ENCODE measurements around the gene TRIM16.
"Not testable (repeated sequence)": the region's sequence is repeated elsewhere in the genome, so short reads cannot be mapped to it uniquely, and the experiment has no call there.

TRIM16 gene

GRCh38 chr17:15615850-15616249 lies 68.3 kb downstream of the TRIM16 start:
- peak; percentile 16 for DNase-seq (ENCODE audit: low read depth)

DNA sequence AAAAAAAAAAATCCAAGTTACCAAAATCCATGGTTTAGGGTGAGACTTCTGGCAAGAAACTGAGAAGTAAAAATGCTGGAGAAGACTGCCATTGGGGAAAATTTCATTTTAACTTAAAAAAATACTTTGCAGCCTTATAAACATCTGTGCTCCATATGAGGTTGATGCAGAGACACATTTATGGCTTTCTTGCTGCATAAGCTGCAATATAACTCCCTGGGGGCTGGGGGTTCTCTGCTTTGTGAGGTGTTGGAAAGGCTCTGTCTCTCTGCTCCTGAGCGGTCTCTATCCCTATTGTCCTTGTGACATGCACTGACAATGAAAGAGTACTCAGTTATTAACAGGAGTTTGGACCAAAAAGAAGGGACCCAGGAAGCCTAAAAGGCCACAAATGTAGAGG lies 71.0 kb downstream of the TRIM16 start:
- DNase-seq (ENCODE audit: low read depth): not testable (repeated sequence)

DNA sequence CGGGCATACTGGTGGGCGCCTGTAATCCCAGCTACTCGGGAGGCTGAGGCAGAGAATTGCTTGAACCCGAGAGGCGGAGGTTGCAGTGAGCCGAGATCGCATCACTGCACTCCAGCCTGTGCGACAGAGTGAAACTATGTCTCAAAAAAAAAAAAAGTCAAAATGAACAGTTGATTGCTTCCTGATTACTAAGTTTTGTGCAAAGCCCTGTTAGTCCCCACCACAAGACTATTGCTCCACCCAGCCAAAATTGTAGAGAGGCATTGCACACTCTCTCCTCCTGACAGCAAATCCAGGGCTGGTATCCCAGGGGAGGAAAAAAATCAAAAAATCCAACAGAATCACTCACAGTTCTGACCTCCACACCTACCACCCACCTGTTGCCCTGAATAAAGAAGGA lies 91.2 kb downstream of the TRIM16 start:
- DNase-seq (ENCODE audit: low read depth): not testable (repeated sequence)

- DNase-seq (ENCODE audit: low read depth): peak; percentile 5
Measured at GRCh38 chr17:15591986-15592385, 92.1 kb downstream of the TRIM16 start.

DNA sequence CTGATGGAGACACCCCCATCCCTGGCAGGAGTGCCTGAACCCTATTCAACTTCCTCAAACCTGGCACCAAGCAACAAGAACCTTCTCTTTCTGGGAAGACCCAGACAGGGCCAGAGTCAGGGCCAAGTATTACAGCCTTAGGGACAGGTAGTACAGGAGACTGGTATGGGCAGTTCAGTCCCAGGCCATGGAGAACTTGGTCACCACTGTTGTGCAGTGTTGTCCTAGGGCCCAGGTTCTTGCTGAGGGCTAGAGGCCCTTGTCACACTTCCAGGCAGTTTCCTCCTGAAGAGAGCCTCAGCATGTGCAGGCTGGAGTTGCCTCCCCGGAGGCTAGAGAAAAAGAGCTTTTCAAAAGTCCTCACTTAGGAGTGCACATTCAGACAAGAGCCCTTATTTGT lies 93.3 kb downstream of the TRIM16 start:
- not testable (repeated sequence) for DNase-seq (ENCODE audit: low read depth)

DNA sequence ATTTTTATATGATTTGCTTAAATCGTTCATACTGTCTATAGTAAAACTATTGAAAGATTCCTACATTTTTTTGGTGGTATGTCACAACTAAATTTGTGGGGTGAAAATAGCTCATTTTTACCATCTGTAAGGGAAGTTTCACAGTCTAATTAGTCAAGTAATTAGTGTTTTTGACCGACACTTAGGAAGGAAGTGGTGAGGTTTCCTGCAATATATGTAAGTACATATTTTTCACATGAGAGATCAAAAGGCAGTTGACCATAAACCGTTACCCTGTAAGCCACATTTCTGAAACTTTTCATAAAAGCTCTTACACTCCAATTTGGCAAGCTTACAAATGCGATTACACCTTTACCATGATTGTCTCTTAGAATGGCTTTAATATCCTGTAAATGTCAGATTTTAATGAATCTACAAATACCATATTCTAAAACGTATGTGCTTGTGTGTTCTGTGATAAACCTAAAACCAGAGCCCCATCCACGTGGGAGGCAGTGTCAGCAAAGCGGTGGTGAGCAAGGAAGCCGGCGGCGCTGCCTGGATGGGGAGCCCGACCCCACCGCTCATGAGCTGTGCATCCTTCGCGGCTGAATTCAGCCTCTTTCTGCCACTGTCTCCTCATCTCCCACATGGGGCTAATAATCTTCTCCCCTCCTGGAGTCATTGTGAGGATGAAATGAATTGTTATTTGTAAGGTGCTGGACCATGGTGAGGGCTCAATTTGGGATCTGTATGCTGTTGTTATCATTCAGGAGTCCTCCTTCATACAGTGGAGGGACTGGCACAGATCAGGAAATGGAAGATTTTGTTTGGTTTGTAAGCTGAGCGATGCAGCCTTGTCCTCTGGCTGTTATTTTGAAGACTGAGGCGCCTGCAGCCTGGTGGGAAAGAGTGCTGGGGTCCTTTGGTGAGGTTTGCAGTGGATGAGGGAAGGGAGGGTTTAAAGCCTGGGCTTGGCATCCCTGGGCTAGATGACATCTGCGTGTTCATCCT lies 94.3 kb downstream of the TRIM16 start:
- DNase-seq (ENCODE audit: low read depth): peak; percentile 2

DNA sequence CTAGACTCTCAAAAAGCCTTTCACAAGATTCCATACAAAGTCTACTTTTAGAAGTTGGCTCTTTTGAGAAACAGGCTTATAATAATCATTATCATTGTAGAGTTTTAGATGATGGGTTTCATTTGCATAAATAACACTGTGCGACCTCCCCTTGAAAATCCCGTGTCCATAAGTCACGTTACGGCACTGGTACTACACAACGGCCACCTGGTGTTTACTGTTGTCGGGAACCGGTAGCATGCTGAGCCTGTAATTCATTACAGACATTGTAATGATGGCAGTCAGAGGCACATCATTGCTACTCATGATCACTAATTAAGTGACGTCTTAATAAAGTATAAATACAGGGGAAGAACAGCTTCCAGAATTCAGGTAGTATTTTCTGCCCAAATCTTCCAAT lies 96.1 kb downstream of the TRIM16 start:
- DNase-seq (ENCODE audit: low read depth): peak; percentile 5

DNA sequence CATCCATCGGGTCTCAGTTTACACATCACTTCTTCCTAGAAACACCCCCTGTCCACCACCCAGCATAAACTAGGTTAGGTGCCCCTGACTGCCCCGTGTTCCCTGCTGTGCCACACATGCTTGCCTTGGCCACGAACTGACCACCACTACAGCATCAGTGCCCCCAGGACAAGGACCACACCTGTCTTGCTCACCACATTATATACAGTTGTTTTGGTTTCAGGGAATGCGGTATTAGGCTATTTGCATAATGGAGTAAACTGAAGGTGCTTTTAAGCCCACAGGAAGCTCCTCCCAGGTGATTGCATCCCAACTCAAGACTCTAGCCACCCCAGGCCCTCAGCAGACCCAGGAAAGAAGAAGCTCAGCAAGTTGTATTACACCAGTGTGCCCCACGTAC lies 100.8 kb downstream of the TRIM16 start:
- DNase-seq (ENCODE audit: low read depth): not testable (repeated sequence)

- DNase-seq (ENCODE audit: low read depth): not testable (repeated sequence)
Measured at GRCh38 chr17:15581462-15581861, 102.6 kb downstream of the TRIM16 start.

Data from iris pigment epithelial cell (primary cell).